DMS114 treated with DMSO at 0.1 percent for 48 hours (cell line): ENCODE data around the gene PLEKHG7.

ENCODE experiments used
- DNase-seq: peaks from one replicate; lab custom pipeline; 2025; ENCODE audit not compliant: unreplicated experiment; lab: John Stamatoyannopoulos, UW

Gene PLEKHG7

DNA sequence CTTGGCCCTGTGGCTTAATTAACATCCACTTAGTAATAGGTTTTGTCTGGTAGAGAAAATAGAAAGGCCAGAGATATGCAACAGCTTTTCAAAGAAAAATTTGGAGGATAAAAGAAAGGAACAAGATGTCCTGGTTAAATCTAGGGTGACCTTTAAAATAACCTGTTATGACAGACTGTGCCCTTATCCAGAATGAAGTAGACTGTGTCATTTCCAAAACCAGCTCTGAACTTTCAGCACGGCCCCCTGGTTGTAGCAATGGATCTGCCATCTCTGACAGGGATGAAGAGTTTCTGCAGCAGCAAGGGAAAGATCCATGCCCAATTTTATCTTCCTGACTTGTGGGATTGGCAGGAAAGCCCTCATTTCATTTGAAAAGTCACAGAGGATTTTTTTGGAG is 5.1 kb downstream of the PLEKHG7 start:
- DNase-seq = no peak

DNA sequence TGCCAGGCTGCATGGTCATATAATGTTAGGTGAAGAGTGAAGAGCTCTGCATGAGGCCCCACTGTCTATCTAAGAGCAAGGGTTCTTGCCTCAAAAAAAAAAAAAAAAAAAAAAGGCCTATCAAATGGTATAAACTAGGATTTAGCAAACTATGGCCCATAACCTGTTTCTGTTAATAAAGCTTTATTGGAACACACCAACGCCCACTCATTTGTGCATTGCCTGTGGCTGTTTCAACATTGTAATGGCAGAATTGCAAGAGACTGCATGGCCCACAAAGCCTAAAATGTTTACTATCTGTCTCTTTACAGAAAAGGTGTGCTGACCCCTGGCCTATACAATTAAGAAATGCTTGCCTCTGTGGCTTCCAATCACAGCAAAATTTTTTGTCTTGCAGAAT is 12.8 kb downstream of the PLEKHG7 start:
- no peak for DNase-seq

DNA sequence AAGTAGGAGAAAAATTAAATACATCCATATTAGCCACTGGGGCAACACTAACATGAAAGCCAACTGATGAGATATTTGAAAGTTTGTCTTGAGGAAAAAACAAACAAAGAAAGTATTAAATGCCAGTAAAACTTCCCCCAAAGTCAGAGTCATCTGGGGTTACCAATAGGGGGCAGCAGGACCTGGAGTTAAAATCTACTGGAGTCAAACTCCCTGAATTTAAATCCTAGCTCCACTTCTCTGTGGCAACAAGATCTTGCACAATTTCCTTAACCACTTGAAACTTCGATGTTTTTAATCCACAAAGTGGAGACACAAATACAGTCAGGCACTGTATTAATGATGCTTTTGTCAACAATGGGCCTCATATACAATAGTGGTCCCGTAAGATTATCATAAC is 14.4 kb downstream of the PLEKHG7 start:
- DNase-seq = no peak

DNA sequence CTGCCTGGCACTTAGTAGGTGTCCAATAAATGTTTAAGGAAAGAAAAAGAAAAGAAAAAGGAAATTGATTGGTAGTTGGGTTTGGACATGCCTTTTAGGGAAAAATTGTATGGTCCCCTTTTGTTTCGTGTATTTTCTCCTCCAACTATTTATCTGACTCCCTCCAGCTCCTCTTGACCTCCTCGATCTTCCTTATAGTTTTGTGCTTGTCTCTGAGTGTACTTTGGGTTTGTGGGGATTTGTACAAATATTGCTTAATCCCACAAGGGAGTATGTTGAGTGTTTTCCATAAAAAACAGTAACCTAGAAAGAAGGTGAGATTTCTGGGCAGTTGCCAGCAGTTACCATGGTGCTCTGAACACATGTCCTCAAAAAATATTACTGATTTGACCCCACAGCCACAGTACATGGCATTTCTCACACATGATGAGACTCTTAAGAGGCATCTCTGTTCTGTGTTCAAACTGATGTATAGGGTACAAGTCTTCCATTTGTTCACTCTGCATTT is 15.7 kb downstream of the PLEKHG7 start:
- DNase-seq = no peak

DNA sequence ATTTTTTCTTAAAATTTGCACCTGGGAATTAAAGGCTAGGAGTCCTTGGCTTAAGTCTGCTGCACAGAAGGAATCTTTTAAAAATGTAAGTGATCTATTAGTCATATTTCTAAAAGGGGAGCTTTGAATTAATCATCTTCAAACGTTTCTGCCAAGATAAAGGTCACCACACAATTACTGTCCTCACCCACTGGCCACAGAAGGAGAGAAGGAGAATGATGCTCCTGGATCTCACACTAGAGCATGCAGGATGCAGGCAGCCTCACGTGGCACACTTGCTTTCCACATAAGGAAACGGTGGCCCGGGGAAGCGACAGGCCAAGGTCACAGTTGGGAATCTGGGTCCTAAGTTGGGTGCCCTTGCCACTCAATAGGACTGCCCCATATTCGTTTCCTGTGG is 16.9 kb downstream of the PLEKHG7 start:
- no peak for DNase-seq

DNA sequence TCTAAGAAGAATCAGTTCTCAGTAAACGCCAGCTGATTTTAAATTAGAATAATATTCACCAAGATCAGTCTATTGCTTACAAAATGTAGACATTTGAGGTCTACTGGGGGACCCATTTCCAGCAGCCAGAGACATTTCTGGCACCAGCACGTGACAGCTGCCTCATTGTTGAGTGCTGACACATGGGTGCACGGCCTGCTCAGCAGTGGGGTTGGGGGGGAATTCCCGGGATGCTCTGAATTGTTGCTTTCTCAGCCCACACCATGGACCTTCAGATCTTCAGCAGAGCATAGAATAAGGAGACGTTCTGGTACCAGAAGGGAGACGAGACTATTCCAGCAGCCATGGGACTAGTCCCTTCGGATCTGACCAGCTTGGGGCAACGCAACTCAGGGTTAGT is 18.3 kb downstream of the PLEKHG7 start:
- no peak for DNase-seq

DNA sequence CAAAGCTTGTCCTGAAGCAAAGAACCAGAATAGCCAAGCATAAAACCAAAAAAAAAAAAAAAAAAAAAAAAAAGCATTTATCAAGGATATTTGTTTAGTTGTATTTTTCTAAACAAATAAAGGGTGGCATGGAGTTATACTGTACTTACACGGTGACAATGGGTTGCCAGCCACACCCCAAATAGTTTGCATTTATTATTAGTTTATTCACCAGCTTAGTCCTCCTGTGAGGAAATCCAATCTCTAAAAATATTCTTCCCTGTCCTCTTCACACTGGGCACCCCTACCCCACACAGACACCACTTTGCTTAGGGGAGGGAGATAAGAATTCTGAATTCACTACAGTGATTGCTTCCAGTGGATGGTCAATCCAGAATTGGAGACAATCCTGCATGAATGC is 18.9 kb downstream of the PLEKHG7 start:
- DNase-seq = no peak

DNA sequence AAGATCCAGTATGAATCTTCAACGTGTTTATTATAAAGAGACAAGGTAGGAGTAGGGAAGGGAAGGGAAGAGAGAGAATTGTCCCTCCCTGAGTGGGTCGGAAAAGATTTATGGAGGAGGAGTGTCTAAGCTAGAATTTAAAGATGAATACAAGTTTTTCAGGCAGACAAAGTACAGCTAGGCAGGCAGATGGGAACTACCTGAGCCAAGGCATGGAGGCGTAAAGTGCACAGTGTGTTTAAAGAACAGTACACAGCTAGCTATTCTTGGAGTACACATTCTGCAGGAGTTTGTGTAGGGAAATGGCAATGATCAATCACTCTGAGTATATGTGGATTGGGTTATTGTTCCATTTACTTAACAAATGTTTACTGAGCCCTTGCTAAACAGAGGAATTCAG is 20.1 kb downstream of the PLEKHG7 start:
- DNase-seq = no peak

DNA sequence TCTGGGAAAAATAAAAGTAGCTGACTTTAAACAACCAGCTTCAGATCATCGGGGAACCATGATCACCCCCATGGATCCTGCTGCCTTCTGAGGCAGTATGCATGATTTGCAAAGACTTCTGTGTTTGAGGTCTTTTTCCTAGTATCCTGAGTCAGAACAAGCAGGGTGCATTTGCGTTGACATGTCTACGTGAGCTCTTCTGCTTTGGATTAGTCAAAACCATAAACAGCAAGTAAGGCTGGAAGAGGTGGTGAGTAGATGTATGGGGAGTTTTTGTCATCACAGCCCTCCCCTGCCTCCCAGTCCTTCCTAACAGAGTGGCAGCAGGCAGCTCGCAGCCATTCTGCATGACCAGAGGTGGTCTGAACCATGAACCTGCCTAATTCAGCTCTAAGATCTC is 24.1 kb downstream of the PLEKHG7 start:
- no peak for DNase-seq

DNA sequence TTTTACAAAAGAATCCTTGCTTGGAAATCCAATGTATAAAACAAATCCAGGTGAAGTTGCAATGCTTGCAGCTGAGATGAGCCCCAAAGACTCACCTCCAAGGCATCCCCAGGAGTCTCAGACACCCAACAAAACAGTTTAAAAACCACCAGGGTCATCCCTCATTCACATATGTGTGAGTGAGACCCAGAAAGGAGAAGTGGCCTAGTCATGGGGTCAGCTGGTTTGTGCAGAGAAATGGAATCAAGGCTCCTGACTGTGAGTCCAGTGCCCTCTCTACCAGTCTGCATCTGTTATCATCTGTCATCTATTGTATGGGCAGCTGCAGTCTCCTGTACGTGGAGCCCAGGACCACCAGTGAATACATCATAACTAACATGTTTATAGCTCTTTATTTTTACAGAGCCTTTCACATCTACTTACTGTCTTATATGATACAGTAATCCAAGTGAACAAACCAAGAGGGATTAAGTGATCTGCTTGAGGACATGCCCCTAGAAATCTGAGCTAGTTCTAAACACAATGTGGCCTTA is 27.1 kb downstream of the PLEKHG7 start:
- DNase-seq = no peak

DNA sequence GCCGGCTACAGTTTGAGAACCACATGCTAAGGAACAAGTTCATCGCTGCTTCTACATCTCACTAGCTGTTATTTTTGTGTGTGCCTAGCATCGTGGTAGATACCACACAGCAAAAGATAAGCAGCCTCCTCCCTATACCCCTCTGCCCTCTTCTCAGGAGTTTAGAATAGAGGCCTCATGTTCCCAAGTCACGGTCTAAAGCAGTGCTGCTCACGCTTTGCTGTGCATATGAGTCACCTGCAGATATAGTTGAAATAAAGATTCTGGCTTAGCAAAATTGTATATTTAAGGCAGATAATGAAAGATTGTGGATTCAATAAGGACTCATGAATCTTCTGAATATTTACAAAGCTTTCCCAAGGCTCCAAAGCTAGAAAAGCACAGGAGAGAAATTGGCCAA is 28.0 kb downstream of the PLEKHG7 start:
- DNase-seq = no peak

DNA sequence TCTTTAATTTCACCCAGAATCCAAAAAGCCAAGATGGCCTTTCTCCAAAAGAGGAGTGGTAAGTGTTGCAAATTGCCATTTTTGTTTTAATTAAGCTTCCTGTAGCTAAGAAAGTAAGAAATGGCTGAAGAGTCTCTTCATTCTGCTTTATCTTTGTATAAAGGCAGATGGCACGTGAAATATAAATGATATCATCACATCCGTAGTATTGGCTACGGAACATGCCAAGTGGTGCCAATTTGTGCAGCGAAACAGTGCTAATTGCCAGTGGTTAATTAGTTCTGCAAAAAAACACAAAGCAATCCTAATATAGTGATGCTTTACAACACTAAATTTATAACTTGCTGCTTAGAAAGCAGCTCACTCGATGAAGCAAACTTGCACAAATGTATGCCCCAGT is 29.4 kb downstream of the PLEKHG7 start:
- no peak for DNase-seq

DNA sequence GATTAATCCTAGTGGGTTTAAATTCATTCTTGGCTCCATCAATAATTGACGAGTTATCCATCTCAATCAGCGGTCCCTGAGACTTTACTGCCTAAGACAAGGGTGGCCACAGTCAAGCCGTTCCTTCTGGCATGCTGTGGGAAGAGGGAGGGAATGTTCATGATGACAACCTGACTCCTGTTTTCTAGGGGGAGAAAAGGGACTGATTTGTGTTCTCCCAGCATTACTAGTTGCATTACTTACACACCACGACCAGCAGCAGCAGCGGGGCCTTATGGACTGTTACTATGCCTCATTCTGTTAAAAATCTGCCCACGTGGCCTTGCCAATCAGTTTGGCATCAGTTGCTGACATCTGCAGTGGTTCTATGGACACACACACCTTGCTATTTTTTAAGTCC is 29.9 kb downstream of the PLEKHG7 start:
- no peak for DNase-seq

DNA sequence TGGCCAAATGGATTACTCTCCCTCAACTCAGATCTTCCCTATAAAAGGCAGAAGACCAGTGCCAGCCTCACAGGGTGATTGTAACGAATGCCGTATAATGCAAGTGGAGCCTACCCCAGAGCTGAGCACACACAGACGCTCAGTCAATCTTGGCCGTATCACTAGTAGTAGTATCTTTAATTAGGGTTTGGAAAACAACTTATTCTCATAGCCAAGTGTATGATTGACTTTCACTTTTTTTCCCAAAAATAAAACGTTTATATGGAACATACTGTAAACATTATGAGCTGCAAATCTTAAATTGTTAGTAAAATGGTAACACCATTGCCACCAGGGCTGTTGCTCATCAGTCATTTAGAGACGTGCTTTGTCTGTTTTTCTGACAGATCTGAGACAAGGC is 30.4 kb downstream of the PLEKHG7 start:
- no peak for DNase-seq

DNA sequence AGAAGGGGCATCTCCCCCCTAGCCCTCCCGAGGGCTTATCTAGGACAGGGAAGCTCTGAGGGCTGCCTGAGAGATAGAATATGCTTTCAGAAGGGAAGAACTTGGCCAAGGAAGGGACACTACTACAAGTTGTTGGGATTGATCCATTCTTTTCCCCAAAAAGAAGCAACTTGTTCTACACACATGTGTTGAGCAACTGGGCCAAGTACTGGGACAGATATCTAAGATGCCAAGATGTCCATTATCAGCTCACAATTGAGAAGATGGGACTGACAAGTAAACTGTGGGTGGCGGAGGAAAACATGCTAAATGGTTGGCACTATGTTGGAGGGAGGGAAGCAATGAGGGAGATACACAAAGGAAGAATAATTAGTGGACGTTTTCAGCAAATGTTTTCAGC is 30.9 kb downstream of the PLEKHG7 start:
- DNase-seq = no peak

DNA sequence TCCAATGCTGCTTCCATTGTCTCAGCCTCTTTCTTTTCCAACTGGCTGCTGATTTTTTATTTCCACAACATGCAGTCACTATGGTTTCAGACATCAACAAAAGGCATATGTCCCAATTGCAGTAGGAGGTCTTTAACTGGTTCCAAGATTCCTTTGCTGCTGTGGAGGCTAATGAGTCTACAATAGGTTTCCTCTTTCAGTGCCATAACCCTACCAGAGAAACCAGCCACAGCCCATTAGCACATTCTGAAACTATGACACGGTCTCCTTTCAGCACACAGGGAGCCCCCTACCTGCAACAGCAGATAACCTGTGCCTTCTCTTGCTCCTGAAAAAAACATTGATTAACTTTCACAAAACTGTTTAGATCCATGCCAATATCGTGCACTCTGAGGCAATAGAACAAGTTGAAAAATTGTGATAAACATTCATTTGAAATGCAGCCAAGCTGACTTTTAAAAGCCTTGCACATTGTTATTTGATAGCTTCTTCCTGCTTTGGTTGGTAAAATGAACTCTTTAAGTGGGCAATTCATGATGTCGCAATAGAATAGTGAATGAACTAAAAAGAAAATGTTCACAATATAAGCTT is 32.4 kb downstream of the PLEKHG7 start:
- no peak for DNase-seq

DNA sequence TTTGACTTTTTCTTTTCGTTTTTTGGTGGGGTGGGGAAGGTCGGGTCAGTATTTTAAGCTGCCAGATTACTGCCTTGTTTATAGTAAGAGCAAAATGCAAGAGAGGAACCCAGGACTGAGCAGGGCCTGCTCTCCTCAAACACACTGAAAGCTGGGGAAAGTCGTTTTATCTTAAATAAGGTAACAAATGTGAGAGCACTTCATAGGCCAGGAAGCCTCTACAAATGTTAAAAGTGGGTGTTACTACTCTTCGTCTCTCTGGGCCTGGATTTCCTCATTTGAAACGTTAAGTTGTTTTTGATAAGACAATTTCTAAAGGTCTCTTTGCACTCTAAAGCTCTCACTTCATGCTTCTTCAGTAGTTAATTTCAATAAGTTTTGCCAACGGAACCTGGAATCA is 33.8 kb downstream of the PLEKHG7 start:
- no peak for DNase-seq

DNA sequence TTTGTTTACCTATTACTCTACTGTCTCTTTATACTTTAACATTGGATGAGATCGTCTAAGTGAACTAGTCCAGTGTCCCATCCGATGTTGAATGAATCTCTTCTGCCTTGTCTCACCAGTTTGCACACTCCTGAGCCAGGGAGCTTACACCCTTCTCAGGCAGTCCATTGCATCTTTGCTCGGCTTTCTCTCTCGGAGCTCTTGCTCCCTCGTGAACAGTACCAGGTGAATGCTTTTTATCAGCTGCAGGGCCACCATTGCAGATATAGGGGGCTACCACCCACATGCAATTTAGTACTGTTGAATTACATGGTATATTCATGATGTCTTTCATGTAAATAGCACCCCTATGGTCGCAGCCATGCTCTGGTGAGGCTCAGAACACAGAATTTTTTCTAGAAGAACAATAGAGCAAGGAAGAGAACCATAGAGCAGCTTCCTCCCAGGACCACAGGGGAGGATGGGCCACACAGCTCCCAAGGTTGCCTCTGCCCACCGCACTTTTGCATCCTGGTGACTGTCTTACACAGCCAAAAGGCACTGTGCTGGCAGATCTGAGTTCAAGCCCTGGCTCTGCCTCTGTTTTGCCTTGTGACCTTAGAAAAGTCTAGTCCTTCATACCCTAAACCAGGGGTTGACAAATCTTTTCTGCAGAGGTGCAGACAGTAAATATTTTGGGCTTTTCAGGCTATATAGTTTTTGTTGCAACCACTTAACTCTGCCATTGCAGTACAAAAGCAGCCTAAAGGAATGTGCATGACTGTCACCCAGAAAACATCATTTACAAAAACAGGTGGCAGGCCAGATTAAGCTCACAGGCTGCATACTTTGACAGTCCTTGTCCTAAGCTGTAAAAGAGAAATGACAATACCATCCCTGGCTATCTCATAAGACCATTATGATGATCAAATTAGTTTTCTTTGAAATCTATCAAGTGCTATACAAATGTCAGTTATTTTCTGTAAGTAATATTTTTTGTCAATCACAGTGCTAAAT is 35.4 kb downstream of the PLEKHG7 start:
- no peak for DNase-seq

DNA sequence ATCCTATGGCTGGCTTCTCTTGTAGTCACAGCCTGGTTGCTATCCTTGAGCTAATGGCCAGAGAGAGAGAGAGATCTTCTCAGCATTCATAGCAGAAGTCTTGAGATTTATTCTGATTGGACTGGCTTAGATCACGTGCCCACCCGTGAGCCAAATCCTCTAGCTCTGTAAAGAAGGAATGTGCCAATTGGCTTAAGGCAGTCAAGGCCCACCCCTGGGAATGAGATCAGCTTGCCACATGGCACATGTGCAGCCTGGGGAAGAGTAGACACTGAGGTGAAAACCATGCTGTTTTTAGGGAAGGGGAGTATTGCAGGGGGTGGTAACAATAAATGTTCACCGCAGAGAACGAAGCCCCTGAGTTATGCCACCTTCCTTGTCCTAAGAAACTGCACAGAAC is 36.3 kb downstream of the PLEKHG7 start:
- no peak for DNase-seq

DNA sequence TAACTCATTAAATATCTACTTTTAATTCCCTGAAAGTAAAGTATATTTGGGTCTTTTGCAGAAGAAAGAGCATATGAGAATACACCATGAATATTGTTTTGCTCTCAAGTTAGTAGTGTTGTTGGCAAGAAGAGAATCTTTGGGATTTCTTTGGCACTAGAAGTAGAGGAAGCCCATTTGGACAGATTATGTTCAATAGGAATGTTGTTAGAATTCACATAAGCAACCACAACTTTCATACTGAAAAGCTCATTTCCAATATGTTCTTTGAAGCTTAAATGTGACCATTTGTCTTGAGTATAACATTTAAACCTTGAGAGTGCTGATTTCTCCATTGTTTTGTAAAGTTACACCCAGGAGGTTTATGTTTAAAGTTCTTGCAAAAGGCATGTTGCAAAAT is 37.6 kb downstream of the PLEKHG7 start:
- DNase-seq = no peak

DNA sequence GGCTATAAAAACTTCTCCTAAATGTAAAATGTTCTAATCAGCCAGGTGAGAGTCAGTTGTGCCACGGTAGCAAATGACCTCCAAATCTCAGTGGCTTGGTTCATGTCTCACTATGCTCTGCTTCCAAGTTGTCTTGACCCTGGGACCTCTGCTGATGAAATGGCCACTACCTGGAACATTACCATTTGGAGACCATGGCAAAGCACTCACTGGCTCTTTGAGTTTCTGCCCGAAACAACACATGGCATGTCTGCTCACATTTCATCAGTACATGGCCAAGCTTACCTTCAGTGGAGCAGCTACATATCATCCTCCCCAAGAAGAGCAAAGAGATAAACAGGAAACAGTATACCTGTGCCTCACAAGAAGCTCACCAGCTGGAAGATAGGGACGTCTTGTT is 40.2 kb downstream of the PLEKHG7 start:
- no peak for DNase-seq

DNA sequence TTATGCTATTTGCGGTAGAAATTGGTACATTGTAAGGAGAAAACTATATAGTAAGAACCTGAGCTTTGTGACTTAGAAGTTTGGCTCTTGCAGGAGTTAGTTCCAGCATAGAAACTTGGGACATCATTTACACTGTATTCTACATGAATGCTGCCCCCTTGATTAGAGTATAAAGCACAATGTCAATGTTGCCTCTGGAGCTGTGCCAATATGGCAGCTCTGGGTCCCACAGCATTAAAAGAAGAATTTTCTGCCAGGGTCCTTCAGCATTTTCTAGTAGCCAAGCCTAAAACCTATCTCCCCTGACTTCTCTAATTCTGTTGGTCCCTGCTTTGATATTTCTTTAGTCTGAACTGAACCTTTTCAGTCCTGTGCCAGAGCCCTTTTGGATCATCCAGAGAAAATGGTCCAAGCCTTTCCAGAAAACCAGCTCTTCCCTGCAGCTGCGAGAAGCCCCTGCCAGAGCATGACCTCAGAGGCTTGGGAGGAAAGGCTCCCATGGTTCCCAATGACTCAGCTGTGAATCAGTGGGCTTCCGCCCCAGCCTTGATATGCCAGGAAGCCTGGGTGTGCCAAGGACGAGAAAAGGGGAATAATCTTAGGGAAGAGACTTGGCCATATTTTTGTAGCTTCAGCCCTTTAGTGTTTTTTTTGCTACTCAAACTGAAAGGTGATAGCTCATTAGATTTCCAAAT is 43.2 kb downstream of the PLEKHG7 start:
- no peak for DNase-seq
